B cell (primary cell): ENCODE measurements around the gene ARHGAP23.
A peak's percentile ranks its signal among the peaks of the same experiment; 100 is the strongest.
"Not testable (repeated sequence)": the region's sequence is repeated elsewhere in the genome, so short reads cannot be mapped to it uniquely, and the experiment has no call there.

Experiments used
- CTCF ChIP-seq: fragments of 200-600 bp; IDR thresholded peaks from one replicate; pipeline ENCODE4 v1.8.0; 2022; ENCODE audit warnings: antibody characterized with exemption, mild to moderate bottlenecking
- EZH2 ChIP-seq: IDR thresholded peaks from 2 replicates; pipeline ENCODE4 v1.6.1; 2012; ENCODE audit warnings: borderline replicate concordance, low read depth, mild to moderate bottlenecking, moderate library complexity, low read length; ENCODE audit not compliant: insufficient read depth, poor library complexity, severe bottlenecking

- TF ChIP-seq CTCF = peak; percentile 63
- not testable (repeated sequence) for TF ChIP-seq EZH2
Observed at GRCh38 chr17:38492067-38493040, 64.1 kb downstream of the ARHGAP23 start.
